IPS DF 6.9 (cell line): Measurements from ENCODE around the gene TMEM245.

ENCODE experiments used
- DNase-seq: peaks from one replicate; pipeline ENCODE4 v3.0.0-alpha.2; 2013; ENCODE audit warnings: low read depth, low spot score
- H3K27ac ChIP-seq: one replicate; pipeline ENCODE4 v1.5.1; 2013; ENCODE audit warnings: low read length, control low read depth
- H3K27me3 ChIP-seq: 2 replicates; pipeline ENCODE4 v1.6.1; 2013; ENCODE audit warnings: mild to moderate bottlenecking, low read length; ENCODE audit not compliant: control insufficient read depth, insufficient read depth
- H3K36me3 ChIP-seq: 2 replicates; pipeline ENCODE4 v1.6.1; 2013; ENCODE audit warnings: low read length; ENCODE audit not compliant: control insufficient read depth, insufficient read depth
- H3K4me1 ChIP-seq: 2 replicates; pipeline ENCODE4 v1.6.1; 2013; ENCODE audit warnings: low read length; ENCODE audit not compliant: control insufficient read depth, insufficient read depth
- H3K4me3 ChIP-seq: 2 replicates; pipeline ENCODE4 v1.5.1; 2013; ENCODE audit warnings: mild to moderate bottlenecking, low read length
- H3K9me3 ChIP-seq: 2 replicates; pipeline ENCODE4 v1.6.1; 2013; ENCODE audit warnings: low read length, inconsistent platforms; ENCODE audit not compliant: control insufficient read depth, insufficient read depth
- WGBS: extraction: QIAGEN DNeasy Blood & Tissue Kit; methylation state at CpG from one replicate; pipeline ENCODE4 v1.1.7; 2013; ENCODE audit warnings: mixed read lengths, missing lambda C conversion rate; ENCODE audit not compliant: insufficient read length, insufficient coverage; 5-methylcytosine and 5-hydroxymethylcytosine counted together

Gene TMEM245

DNA sequence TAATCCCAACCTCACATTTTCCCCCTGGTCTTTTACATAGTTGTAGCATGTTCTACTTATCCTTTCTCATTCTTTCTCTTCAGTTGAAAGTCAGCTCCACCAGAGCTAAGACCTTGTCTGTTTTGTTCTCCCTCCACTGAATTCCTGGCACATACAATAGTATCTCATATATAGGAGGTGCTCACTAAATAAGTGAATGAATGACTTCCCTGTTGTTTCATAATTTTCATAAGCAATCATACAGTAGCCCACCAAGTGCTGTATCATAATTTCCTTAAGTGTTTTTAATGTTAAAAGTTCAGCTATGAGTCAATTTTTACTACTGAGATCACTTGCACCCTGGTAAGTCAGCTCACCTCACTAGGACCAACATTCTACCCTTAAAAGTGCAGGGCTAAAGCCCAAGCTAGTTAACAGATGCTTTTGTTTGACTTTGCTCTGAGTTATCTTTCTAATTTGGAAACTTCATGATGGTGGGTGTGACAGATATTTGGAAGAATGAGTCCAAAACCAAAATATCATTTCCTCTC, 27.6 kb downstream of the TMEM245 start:
- no peak overlapping the region for H3K4me3 ChIP-seq
- H3K4me1 ChIP-seq = no peaks in the 10 kb centered on the region
- H3K27me3 ChIP-seq = no peaks in the 10 kb centered on the region
- no peaks in the 10 kb centered on the region for H3K9me3 ChIP-seq
- peaks cover 4% of the 10 kb centered on the region; the same call in 1 of the 2 replicates for H3K36me3 ChIP-seq
- no peak overlapping the region for H3K27ac ChIP-seq
- DNase-seq = no peak

- Histone ChIP-seq H3K27me3 (no peaks in the 10 kb centered on the region), H3K36me3 (peaks cover 4% of the 10 kb centered on the region; the same call in 1 of the 2 replicates), H3K4me3 (no peak overlapping the region), H3K4me1 (no peaks in the 10 kb centered on the region), H3K27ac (no peak overlapping the region), H3K9me3 (no peaks in the 10 kb centered on the region)
- WGBS = no CpG with 5 or more reads among the region's 7 CpGs
- DNase-seq = no peak
Measured at GRCh38 chr9:109088221-109088620, 31.5 kb downstream of the TMEM245 start.

DNA sequence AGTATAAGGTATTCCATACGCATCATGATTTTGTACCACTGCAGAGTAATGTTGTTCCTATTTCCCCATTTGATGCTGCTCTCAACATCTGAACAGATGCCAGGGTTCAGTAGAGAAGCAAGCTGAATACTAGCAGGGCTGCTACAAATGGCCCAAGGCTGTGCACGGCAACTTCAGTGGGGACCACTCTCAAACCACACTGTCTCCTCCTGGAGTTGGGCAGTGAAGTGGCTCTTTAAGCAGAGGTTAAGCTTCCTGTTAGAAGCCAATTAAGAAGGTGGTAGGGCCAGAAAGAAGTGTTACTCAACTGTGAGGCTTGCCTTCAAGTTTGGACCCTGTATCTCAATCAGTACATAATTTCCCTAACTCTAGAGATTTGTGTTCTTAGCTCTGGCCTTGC, 32.0 kb downstream of the TMEM245 start:
- WGBS = no CpG with 5 or more reads among the region's 2 CpGs
- Histone ChIP-seq H3K9me3 (no peaks in the 10 kb centered on the region), H3K27me3 (no peaks in the 10 kb centered on the region), H3K4me1 (no peaks in the 10 kb centered on the region), H3K36me3 (peaks cover 4% of the 10 kb centered on the region; the same call in 1 of the 2 replicates), H3K4me3 (no peak overlapping the region), H3K27ac (no peak overlapping the region)
- no peak for DNase-seq

- no peak overlapping the region for H3K27ac ChIP-seq
- H3K9me3 ChIP-seq = no peaks in the 10 kb centered on the region
- WGBS = no CpG with 5 or more reads among the region's 3 CpGs
- no peaks in the 10 kb centered on the region for H3K4me1 ChIP-seq
- no peak for DNase-seq
- H3K36me3 ChIP-seq = peaks cover 4% of the 10 kb centered on the region; the same call in 1 of the 2 replicates
- H3K27me3 ChIP-seq = no peaks in the 10 kb centered on the region
- H3K4me3 ChIP-seq = no peak overlapping the region
Measured at GRCh38 chr9:109086221-109086620, 33.5 kb downstream of the TMEM245 start.

DNA sequence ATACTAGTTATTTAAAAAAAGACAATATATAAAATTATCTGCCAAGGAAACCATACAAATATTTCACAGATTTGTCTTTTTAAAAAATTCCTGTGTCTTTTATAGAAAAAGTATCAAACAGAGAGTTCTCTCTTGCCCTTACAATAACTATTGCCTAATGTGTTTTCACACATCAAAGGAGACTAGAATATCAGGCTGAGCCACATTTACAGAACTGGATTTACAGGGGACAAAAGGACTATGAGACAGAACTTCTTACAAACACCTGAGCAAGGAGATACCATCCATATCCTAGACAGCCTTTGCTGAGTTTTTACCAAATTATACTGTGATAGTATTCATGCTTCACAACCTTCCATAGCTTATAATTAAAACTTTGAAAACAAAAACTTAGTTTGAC, 34.2 kb downstream of the TMEM245 start:
- no peaks in the 10 kb centered on the region for H3K4me1 ChIP-seq
- H3K27ac ChIP-seq = no peak overlapping the region
- no peaks in the 10 kb centered on the region for H3K9me3 ChIP-seq
- H3K36me3 ChIP-seq = no peaks in the 10 kb centered on the region; the same call in 1 of the 2 replicates
- DNase-seq = no peak
- no peak overlapping the region for H3K4me3 ChIP-seq
- H3K27me3 ChIP-seq = no peaks in the 10 kb centered on the region

DNA sequence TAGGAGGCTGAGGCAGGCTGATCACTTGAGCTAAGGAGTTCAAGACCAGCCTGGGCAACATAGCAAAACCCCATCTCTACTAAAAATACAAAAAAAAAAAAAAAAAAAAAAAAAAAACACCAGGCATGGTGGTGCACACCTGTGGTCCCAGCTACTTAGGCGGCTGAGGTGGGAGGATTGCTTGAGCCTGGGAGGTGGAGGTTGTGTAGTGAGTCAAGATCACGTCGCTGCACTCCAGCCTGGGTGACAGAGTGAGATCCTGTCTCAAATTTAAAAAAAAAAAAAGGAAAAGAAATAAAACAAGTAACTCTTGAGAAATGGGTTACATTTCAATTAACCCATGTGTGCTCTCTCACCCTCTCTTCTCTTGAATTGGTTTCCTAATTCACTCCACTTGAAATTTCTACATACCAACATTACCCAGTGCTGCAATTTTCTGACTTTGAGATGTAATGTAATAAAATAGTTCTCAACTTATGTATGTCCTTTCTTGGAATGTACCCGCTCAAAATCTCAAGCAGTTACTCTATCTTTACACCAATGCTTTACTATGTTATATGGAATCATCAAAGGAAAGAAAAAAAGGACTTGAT, 35.8 kb downstream of the TMEM245 start:
- H3K27ac ChIP-seq = no peak overlapping the region
- H3K9me3 ChIP-seq = no peaks in the 10 kb centered on the region
- H3K4me3 ChIP-seq = no peak overlapping the region
- no peaks in the 10 kb centered on the region; the same call in 1 of the 2 replicates for H3K36me3 ChIP-seq
- no CpG with 5 or more reads among the region's 4 CpGs for WGBS
- H3K4me1 ChIP-seq = no peaks in the 10 kb centered on the region
- H3K27me3 ChIP-seq = no peaks in the 10 kb centered on the region
- DNase-seq = no peak

DNA sequence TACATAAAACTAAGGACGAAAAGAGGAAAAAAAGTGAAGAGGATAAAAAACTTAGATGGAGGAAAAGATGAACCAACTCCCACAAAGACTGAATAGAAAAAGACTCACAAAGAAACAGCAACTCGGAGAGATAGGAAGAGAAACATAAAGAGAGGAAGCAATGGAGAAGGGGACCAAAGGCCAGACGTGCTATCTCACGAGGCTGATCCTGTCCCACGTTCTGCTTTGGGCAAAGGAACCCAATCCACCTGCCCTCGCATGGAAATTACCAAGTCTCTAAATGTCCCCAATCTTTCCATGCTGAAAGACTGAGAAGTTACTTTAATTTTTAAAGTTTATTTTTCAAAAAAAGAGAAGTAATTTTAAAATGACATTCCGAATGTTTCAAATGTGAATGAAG, 36.6 kb downstream of the TMEM245 start:
- Histone ChIP-seq H3K36me3 (no peaks in the 10 kb centered on the region; the same call in 1 of the 2 replicates), H3K4me1 (no peaks in the 10 kb centered on the region), H3K27ac (no peak overlapping the region), H3K27me3 (no peaks in the 10 kb centered on the region), H3K4me3 (no peak overlapping the region), H3K9me3 (no peaks in the 10 kb centered on the region)
- WGBS = no CpG with 5 or more reads among the region's 7 CpGs
- no peak for DNase-seq

DNA sequence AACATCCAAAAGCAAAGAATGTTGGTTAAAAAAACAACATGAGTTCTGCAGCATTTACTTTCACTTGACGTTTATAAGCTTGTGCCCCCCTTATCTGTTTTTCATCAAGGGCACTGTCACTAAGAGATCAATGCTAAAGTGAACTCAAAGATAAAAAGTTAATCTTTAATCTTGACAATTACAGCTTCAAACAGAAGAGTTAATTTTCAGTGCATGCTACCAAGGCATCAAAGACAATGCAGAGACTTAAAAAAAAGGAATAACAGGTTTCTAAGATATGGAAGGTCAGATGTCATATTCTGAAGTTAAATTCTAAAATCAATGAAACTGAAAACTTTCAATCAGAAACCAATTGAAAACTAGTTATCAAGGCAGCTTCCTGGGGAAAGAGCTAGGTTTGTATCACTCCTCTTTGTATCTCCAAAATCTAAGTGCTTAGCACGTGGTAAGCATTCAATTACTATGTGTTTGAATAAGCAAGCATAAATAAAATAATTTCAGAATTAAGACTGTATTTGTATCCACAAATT, 37.6 kb downstream of the TMEM245 start:
- no peaks in the 10 kb centered on the region for H3K4me1 ChIP-seq
- H3K36me3 ChIP-seq = no peaks in the 10 kb centered on the region; the same call in 1 of the 2 replicates
- no CpG with 5 or more reads among the region's 2 CpGs for WGBS
- no peaks in the 10 kb centered on the region for H3K27me3 ChIP-seq
- no peaks in the 10 kb centered on the region for H3K9me3 ChIP-seq
- H3K4me3 ChIP-seq = no peak overlapping the region
- DNase-seq = no peak
- no peak overlapping the region for H3K27ac ChIP-seq

GRCh38 chr9:109074236-109074889, 45.4 kb downstream of the TMEM245 start:
- Histone ChIP-seq H3K27me3 (no peaks in the 10 kb centered on the region), H3K4me1 (no peaks in the 10 kb centered on the region), H3K27ac (no peak overlapping the region), H3K9me3 (no peaks in the 10 kb centered on the region), H3K36me3 (peaks cover 4% of the 10 kb centered on the region; the same call in 1 of the 2 replicates), H3K4me3 (no peak overlapping the region)
- no CpG with 5 or more reads among the region's 7 CpGs for WGBS
- DNase-seq = no peak

DNA sequence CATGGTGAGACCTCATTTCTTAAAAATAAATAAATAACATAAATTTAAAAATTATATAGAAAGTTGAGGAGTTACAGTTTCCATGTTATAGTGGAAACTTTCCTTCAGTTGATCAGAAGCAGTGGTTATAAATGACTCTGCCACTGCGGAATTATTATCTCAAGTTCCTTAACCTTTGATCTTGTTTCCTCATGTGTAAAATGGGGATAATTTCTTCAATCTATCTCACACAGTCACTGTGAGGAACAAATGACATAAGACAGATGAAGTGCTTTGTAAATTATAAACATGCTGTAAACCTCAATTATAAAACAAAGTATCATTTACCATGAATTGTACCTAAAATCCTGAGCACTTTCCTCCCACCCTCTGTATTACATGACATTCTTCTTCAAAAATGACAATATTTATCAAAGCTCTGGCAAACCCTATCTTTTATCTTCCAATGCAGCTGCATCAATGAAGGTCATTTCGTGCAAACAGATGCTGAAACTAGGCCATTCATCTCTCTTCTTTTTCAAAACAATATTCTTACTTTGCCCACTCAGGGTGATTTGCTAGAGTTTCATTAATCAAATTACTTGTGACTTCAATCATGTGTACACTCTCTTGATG, 46.8 kb downstream of the TMEM245 start:
- Histone ChIP-seq H3K4me3 (no peak overlapping the region), H3K27me3 (no peaks in the 10 kb centered on the region), H3K36me3 (peaks cover 6% of the 10 kb centered on the region; the same call in 1 of the 2 replicates), H3K4me1 (no peaks in the 10 kb centered on the region), H3K27ac (no peak overlapping the region), H3K9me3 (no peaks in the 10 kb centered on the region)
- DNase-seq = no peak
- WGBS = no CpG with 5 or more reads among the region's 2 CpGs
